Ovary (tissue), 3 donors: ENCODE results near the gene IL17RA.

Experiments
- CTCF ChIP-seq, 3 donors: fragments of 450-650 bp in 2 of 3; fragments of 200-600 bp in 1 of 3; IDR thresholded peaks; one replicate each; pipeline versions ENCODE4 v1.5.1 to v1.8.0; 2016 to 2022; ENCODE audit warnings: antibody characterized with exemption in 3 of 3, mild to moderate bottlenecking in 1 of 3
- EP300 ChIP-seq: sonication (generic); formaldehyde crosslinking; IDR thresholded peaks from one replicate; pipeline ENCODE4 v1.6.1; 2017; ENCODE audit warnings: antibody characterized with exemption
- POLR2A ChIP-seq: fragments of 450-650 bp; IDR thresholded peaks from one replicate; pipeline ENCODE4 v1.6.1; 2017; ENCODE audit warnings: antibody characterized with exemption, mild to moderate bottlenecking, moderate library complexity
- donor health status: DM: no; HTN: no; CAD: no.

- TF ChIP-seq CTCF (IDR thresholded peaks at IDR 0.05) = no peak
- no peak for TF ChIP-seq POLR2A
- TF ChIP-seq EP300 = no peak
Measured at GRCh38 chr22:17083255-17083654, 1.5 kb upstream of the IL17RA start.
